GM21723 (cell line): Measurements from ENCODE around the gene WDR49.
A peak's percentile ranks its signal among the peaks of the same experiment; 100 is the strongest.

ENCODE experiments used
- ATAC-seq: cut with Tn5 transposase; IDR thresholded peaks from one replicate; pipeline ENCODE4 v1.9.1; 2021; ENCODE audit warnings: mild to moderate bottlenecking, moderate library complexity; ENCODE audit not compliant: unreplicated experiment

WDR49 gene

DNA sequence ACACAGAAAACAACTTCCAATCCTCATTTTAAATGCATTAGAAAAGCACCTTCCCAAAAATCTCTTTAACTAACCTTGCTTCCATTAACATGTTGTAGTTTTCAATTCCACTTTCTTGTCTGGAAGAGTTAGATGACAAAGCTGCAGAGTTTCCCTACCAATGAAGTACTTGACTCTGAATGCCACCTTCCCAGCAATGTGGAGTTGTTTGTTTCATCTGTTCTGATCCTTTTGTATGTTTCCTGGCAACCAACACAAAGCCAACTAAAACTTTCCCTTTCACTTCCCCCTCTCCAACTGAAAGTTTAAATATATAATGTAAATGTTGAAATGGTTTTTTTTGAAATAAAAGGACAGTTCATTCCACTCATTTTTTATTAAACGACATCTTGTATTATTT, at the start of gene WDR49:
WDR49 (minus strand) TSS at position 183 of the 400 bp plus-strand sequence. CDS start 517 bp downstream, outside the sequence.
- peak; percentile 62 for ATAC-seq

DNA sequence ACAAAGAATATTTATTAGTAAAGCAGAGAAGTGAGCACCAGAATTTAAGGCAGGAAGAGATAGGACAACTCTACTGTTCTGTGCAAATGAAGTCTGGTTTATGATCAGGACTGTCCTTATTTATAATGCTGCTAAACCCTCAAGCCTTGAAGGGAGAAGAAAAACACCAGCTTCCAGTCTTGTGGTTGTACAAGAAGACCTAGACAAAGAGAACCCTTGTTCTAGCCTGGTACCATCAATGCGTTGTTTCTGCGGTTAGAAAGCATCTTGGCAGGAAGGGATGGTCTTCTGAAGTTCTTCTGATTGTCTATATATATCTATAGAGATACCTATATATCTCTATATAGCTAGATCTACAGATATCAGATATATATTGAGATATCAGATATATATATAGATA, 47.2 kb upstream of the WDR49 start:
- no peak for ATAC-seq

DNA sequence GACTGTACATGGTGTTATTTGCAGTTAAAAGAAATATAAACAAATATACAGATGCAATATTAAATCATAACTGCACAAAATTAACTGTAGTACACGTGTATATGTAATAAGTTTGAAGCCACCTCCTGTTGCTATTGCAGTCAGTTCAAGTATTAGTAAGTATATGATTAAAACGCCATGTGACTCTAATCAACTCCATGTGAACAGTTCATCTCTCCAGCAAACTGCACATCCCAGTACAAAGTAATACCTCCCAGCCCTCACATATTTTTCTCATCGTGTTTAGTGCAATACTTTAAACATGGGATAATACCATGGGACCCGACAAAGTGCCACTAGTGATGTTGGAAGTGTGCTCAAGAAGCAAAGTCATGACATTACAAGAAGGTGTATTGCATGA, 46.3 kb upstream of the WDR49 start:
- no peak for ATAC-seq

DNA sequence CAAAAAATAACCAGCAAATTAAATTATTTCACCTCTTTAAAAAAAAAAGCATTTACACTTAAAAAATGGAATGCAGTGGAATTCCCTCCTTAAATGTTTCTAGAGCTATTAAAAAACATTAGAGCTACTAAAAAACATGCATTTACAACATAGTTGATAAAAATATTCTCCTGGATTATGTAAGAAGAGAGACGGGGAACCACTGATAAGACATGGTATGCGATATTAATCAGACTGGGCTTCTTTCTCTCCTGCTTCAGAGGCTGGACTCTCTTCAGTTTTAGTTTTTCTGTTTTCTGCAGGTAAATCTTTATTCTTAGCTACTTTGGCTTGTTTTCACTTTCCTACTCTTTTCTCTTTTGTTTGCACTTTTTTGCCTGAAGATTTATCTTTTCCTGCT, 40.4 kb upstream of the WDR49 start:
- ATAC-seq: no peak

DNA sequence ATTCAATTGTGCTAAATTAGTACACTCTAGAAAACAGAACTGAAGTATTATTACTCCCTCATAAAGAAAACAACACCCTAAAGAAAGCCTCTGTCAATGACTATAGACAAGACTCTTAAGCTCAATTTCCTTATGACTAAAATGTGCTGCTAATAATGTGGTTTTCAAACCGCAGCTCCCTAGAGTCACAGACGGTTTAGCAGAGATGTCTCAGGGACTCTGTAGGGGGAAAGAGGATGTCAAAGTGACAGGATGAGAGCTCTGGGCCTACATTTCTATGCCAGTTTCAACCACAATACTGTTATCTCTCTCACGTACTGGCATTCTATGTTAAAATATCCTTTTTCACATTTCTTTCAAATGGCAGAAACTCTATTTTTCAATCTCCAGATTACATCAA, 37.6 kb upstream of the WDR49 start:
- ATAC-seq: peak; percentile 100

DNA sequence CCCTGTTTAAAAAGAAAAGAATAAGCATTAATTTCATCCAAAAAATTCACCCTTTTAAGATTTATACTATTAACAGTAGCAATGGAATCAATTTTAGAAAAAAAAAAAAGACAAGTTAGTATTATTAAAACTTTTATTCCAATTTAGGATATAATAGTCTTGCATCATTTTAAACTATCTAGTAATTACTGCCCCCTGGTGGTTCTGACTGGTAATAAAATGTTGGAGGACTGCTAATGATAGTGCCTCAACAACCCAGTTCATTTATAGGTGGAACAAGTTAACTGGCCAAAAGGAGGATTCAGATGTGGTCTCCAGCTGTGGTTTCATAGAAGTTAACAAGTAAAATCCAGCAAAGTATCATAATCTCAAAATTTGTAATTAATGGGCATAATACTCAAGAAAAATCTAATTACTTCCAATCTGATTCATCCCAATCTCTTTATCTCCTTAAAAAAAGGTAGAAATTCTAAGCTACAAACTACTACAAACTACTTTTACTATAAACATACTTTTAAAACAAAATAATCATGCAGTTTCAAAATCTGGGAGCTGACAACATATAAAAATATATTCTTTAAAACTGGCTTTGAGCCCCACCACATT, 30.7 kb upstream of the WDR49 start:
- peak; percentile 85 for ATAC-seq

DNA sequence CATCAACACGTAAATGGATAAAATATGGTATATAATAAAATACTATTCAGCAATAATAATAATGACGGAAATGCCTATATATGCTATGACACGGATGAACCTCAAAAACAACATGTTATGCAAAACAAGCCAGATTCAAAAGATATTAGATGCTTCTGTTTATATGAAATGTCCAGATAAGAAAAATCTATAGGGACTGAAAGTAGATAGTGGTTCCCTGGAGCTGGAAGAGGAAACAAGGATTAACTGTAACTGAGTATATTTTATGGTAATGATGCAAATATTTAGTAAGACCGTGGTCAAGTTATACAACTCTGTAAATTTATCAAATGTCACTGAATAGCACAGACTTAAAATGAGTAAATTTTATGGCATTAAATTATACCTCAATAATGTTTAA, 25.8 kb upstream of the WDR49 start:
- ATAC-seq: no peak

DNA sequence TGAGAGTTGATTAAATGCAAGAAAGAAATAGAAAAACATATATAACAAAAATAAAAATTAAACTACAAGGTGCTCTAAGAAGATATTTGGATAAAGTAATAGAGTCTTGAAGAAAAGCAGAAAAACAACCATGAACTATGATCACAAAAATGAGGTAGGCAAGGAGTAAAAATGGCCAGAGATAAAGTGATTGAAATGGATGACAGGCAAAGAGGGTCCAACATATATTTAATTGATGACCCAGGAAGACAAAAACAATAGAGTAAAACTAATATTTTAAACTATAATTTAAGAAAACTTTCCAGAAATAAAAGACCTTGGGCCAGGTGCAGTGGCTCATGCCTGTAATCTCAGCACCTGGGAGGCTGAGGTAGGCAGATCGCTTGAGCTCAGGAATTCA, 22.1 kb upstream of the WDR49 start:
- ATAC-seq: no peak

DNA sequence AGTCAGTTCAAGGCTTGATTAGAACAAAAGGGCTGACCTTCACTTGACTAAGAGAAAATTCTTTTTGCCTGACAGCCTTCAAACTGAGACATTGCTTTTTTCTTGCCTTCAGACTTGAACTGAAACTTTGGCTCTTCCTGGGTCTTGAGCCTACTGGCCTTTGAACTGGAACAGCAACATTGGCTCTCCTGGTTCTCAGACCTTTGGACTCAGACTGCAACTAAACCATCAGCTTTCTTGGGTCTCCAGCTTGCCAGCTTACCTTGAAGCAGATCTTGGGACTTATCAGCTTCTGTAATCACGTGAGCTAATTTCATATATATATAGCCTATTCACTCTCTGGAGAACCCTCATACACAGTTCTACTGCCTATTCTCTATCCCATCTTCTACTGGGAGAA, 19.5 kb upstream of the WDR49 start:
- ATAC-seq: no peak

DNA sequence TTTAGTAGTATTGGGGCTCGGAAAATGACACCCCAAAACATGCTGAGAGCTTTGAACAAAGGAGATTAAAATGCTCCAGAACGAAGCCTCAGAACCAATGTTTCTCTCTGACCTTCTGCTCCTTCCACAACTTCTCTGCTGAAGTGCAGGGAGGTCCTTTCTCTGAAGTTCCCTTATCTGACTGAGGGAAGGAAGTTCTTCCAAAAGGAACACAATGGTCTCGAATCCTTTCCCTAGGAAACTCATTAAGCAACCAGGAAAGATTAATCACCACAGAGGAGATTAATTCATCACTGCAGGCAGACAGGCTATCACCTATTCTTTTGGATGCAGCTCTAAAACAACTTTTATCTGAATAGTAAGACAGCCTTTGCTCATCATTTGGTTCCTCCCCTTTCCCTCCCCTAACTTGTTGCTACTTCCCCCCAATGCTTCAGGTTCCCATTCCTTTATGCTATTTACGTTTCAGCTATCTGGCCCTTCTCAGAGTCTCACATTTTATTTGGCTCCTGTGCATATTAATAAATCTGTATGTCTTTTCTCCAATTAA, 18.2 kb upstream of the WDR49 start:
- no peak for ATAC-seq

DNA sequence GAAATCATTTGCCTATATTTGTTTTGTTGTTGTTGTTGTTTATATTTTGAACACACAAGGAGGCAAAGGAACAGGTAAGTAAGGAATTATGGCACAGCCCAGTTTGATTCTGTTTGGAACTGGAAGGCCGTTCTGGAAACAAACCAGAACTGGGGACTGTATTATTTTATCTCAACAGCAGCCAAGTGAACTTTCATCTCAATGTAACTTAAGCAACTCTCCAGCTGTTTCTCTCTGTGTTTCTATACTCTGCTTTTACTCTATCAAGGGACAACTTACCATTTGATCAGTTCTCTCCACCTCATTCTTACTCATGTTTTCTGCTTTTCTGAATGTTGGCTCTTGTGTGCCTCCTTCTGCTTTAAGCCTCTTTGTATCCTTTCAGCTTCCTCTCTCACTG, 16.0 kb upstream of the WDR49 start:
- ATAC-seq: no peak

DNA sequence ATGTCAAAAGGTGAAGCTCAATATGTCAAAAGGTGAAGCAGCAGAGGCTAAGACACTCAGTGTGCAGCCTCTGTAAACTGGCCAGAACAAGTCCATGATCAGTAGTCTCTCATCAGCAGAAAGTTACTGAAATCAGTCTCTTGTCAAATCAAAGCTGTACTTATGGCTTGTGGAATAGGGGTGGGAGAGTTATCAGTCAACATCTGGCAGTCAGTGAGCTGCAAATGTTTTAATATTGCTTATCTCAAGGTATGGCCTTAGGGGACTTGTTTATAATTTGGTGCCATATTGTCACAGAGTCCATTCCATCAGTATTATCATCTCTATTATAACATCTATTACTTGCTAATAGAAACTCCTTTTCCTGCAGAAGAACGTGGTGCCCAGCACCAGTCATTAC, 14.9 kb upstream of the WDR49 start:
- no peak for ATAC-seq

DNA sequence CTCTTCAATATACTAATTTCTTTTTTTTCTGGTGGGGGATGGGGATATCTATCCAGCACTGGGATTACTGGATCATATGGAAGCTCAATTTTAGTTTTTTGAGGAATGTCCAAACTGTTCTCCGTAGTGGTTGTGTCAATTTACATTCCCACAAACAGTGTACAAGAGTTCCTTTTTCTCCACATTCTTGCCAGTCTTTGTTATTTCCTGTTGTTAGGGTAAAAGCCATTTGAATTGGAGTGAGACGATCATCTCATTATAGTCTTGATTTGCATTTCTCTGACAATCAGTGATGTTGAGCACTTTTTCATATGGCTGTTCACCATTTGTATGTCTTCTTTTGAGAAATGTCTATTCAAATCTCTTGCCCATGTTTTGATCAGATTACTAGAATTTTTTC, 12.8 kb upstream of the WDR49 start:
- ATAC-seq: no peak

DNA sequence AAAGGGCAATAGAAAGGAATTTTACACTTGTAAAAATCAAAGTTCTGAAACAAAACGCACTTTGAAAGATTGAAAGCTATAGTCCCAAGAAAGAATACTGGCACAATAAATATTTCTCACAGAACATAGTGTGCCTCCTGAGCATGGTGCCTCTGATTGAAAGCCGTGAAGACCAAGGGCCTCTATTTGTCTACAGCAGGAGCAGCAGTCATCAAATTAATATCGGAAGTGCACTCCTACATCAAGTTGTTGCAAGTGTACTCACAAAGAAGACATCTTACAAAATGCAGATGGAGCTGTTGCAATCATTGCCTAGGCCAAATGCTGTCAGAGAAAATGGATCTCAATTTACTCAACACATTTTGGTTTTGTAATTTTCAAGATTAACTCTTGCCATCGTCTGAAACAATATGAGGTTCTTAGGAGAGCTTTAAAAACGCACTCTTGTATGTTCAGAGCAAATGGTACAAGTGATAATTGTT, 9.2 kb upstream of the WDR49 start:
- no peak for ATAC-seq

DNA sequence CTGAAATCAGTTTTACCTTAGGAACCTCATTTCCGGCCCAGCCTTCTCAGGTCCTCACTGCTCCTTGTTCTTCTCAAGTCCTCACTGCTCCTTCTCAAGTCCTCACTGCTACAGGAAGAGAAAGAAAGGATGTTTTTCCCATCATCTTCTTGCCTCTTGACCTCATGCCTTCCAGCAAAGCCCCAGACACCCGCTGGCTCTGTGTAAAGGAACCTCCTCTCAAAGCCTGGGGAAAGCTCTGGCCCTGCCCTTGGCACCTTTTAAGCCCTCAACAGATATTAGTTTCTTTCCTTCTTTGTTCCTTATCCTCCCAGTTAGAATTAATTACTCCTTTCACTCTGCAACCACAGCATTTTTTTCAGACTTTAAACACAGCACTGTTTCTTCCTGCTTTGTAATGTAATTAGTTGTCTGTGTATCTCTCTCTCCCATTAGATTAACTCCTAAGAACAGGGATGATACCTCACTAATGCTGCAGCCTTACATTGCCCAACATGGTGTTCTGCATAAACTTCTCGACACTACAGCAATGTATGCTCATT, 4.0 kb upstream of the WDR49 start:
- no peak for ATAC-seq

DNA sequence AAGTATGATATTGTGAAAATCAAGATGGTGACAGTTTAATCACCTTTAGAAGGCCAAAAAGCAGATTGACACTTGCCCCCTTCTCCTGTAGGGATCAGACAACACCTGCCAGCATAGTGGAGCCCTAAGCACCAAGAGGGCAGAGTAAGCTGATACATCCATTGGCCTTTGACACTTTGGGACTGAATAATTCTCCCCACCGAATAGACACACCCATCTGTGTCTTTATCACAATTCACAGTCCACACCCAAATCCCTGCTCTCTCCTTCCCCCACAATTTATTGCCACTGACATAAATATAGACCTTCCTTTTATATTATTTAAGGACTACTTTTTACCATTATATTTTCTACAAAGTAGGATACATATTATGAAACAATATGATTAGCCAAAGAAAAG, 3.1 kb upstream of the WDR49 start:
- ATAC-seq: no peak

DNA sequence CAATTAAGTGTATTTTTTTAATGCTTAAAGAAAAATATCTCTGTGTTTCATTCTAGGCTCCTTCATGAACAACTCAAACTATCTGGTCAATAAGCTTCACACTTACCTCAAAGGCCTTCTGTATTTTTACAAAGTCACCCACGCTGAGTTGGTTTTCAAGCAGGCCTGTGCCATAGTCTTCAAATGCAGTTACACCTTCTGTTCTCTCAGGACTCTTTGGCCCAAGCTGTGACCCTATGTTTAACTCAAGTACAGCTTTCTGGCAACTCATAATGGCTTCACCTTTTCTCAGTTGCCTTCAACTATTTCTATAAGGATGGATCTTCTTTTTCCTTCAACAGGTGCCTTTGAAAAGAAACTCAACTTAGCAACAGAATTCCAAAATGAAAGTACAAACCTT, 587 bp downstream of the WDR49 start:
- ATAC-seq: peak; percentile 43

DNA sequence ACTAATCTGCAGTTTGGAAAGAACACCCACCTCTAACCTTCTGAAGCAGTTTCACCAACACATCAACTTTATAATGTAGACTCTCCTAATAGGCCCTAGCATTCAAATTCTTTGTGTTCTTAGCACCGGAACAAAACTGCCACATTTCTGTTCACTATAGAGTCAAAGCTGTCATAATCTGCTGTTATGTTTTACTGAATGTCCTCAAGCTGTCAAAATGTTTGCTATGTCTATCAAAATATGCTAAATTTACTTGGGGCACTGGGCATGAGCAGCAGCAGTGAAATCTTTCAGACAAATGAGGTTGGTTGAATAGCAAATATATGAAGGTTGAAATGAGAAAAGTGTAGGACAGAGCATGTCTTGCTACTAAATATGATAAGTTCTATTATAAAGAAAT, 1.9 kb downstream of the WDR49 start:
- no peak for ATAC-seq

DNA sequence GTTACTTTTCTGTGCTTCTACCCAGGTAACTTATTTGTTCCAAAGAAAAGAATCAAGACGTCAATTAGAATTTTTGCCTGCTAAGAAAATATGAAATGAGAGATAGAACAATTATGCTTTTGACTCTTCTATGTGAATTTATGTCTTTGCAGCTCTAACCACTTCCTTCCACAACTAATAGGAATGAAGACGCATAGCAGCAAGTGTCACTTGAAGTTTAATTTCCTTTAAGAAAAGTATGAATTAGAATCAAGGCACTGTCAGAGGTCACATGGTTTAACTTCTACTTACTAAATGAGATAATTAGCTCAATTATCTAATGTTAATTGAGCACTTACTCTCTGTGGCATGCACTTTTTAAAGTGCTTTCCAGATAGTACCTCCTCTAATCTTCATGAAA, 3.3 kb downstream of the WDR49 start:
- ATAC-seq: no peak

DNA sequence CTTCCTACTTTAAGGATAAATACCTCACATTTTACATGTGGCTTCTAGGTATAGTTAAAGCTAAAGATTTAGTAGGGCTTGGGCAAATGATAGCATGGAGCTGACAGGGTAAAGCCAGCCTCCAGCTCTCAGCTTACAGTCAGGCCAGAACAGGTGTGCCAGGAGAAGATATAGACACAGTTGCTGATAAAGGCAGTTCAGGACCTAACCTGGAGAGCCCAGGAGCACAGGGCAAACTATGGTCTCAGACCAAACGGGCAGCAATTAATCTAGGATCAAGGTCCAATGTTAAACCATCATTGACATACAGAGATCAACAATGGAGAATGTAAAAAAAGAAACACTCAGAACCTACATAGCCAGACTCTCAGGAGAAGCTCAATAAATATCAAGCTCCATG, 4.0 kb downstream of the WDR49 start:
- ATAC-seq: no peak

DNA sequence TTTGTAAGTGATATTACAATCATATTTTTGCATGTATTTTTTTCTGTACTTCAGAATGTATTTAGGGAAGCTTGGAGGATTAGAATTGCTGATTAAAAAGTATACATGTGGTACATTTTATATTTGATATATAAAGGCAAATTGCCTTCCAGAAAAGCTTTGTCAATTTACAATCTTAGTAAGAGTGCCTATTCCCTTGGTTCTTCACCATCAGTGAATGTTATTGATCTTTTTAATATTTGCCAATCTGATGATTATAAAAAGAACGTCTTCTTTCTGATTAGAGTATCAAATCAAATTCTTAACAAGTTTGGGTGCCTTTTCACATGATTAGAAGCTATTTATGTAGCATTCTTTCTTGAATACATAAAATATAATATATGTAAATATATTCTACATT, 9.1 kb downstream of the WDR49 start:
- no peak for ATAC-seq

DNA sequence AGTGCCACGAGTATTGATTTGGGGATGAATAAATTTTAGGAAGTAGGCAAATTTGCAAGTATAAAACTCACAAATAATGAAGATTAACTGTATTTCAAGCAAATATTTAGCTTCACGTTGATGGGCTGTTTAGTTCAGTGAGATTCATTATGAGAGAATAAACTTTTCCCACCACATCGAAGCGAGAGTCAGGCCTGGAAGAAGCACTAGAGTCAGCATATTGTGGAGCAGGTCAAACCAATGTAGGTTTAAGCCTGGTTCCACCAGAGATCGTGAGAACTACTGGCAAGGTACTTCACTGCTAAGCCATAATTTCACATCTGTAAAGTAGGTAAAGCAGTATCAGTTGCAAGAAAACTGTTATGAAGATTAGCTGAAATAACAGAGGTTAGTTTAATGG, 22.3 kb downstream of the WDR49 start:
- no peak for ATAC-seq

DNA sequence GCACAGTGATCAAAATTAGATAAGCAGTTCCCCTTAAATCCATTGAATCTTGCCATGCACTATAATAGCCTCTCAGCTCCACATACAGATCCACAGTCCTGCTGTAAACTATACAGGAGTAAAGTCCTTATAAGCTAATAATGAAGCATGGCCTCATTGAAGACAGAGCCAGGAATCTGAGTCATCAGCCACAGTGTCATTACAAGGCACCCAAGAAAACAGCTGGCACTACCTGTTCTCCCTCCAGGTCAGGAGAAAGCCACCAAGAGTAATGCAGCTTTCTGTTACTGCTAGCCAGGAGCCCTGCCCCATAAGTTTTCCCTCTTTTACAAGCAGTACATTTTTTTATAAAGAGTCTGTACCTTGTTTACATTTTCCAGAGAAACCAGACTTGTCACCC, 27.3 kb downstream of the WDR49 start:
- ATAC-seq: no peak
